WTC11 (cell line): ENCODE results near the gene PCBP3.

Source experiments
- HMGA2 ChIP-seq: fragments of 250-450 bp; sonication (Bioruptor Pico); IDR thresholded peaks from 2 replicates; pipeline ENCODE4 v1.4.0; 2021; ENCODE audit warnings: mild to moderate bottlenecking, moderate library complexity
- JUN ChIP-seq: sonication (generic); formaldehyde crosslinking; IDR thresholded peaks from 2 replicates; pipeline ENCODE4 v1.8.0; 2023; ENCODE audit warnings: mild to moderate bottlenecking, missing genetic modification reagents
- NFE2L1 ChIP-seq: sonication (generic); formaldehyde crosslinking; IDR thresholded peaks from 2 replicates; pipeline ENCODE4 v1.8.1; 2023; ENCODE audit warnings: missing genetic modification reagents
- NFYB ChIP-seq: sonication (generic); formaldehyde crosslinking; conservative IDR thresholded peaks from 2 replicates; pipeline ENCODE4 v1.8.0; 2022; ENCODE audit warnings: low read depth, missing genetic modification reagents
- NR3C1 ChIP-seq: sonication (generic); formaldehyde crosslinking; conservative IDR thresholded peaks from 2 replicates; pipeline ENCODE4 v1.8.1; 2023; ENCODE audit warnings: low read depth, mild to moderate bottlenecking, missing genetic modification reagents
- SMAD4 ChIP-seq: sonication (generic); formaldehyde crosslinking; IDR thresholded peaks from 2 replicates; pipeline ENCODE4 v1.8.0; 2022; ENCODE audit warnings: mild to moderate bottlenecking, missing genetic modification reagents
- SP1 ChIP-seq: sonication (generic); formaldehyde crosslinking; conservative IDR thresholded peaks from 2 replicates; pipeline ENCODE4 v1.8.1; 2022; ENCODE audit warnings: missing genetic modification reagents
- ZNF396 ChIP-seq: fragments of 250-450 bp; sonication (Bioruptor Pico); IDR thresholded peaks from 2 replicates; pipeline ENCODE4 v1.8.0; 2021; ENCODE audit warnings: mild to moderate bottlenecking, moderate library complexity, borderline replicate concordance
- TF ChIP-seq, protein P1 (sequence below): fragments of 200-600 bp; IDR thresholded peaks from 2 replicates; pipeline ENCODE4 v1.8.0; 2022; ENCODE audit warnings: antibody characterized with exemption
- TF ChIP-seq, protein P2 (sequence below): sonication (generic); formaldehyde crosslinking; IDR thresholded peaks from 2 replicates; pipeline ENCODE4 v1.8.1; 2022; ENCODE audit warnings: mild to moderate bottlenecking, moderate library complexity, missing genetic modification reagents
- TF ChIP-seq, protein P3 (sequence below): sonication (generic); formaldehyde crosslinking; IDR thresholded peaks from 2 replicates; pipeline ENCODE4 v1.8.0; 2023; ENCODE audit warnings: missing genetic modification reagents
- TF ChIP-seq, protein P4 (sequence below): sonication (generic); formaldehyde crosslinking; conservative IDR thresholded peaks from 2 replicates; pipeline ENCODE4 v1.8.1; 2022; ENCODE audit warnings: mild to moderate bottlenecking, missing genetic modification reagents
- TF ChIP-seq, protein P5 (sequence below): fragments of 250-450 bp; sonication (Bioruptor Pico); IDR thresholded peaks from 2 replicates; pipeline ENCODE4 v1.8.0; 2021; ENCODE audit warnings: mild to moderate bottlenecking
- TF ChIP-seq, protein P6 (sequence below): sonication (generic); formaldehyde crosslinking; IDR thresholded peaks from 2 replicates; pipeline ENCODE4 v1.8.1; 2022; ENCODE audit warnings: low read depth, mild to moderate bottlenecking, moderate library complexity, missing genetic modification reagents, borderline replicate concordance

DNA sequence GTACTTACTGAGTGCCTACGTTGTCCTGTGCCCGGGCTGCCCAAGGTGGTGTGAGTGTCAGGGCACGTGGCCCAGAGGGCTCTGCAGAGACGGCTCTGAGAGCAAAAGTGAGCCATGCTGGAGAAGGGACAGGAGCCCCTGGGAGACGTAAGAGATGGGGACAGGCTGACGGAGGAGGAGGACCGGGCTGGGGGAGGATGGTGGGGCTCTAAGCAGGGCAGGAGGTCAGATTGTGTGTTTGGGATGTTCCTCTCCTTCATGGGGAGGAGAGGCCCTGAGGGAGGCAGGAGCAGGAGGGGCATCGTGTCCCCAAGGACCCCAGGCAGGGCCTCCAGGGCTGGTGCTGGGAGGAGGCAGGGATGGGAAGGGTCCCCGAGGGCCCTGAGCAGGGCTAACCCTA, 158.9 kb downstream of the PCBP3 start:
- TF ChIP-seq JUN (CRISPR knock-in tag): no peak
- TF ChIP-seq, protein P1, sequence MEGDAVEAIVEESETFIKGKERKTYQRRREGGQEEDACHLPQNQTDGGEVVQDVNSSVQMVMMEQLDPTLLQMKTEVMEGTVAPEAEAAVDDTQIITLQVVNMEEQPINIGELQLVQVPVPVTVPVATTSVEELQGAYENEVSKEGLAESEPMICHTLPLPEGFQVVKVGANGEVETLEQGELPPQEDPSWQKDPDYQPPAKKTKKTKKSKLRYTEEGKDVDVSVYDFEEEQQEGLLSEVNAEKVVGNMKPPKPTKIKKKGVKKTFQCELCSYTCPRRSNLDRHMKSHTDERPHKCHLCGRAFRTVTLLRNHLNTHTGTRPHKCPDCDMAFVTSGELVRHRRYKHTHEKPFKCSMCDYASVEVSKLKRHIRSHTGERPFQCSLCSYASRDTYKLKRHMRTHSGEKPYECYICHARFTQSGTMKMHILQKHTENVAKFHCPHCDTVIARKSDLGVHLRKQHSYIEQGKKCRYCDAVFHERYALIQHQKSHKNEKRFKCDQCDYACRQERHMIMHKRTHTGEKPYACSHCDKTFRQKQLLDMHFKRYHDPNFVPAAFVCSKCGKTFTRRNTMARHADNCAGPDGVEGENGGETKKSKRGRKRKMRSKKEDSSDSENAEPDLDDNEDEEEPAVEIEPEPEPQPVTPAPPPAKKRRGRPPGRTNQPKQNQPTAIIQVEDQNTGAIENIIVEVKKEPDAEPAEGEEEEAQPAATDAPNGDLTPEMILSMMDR: no peak
- TF ChIP-seq, protein P2, sequence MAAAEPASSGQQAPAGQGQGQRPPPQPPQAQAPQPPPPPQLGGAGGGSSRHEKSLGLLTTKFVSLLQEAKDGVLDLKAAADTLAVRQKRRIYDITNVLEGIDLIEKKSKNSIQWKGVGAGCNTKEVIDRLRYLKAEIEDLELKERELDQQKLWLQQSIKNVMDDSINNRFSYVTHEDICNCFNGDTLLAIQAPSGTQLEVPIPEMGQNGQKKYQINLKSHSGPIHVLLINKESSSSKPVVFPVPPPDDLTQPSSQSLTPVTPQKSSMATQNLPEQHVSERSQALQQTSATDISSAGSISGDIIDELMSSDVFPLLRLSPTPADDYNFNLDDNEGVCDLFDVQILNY (CRISPR knock-in tag): no peak
- TF ChIP-seq, protein P3, sequence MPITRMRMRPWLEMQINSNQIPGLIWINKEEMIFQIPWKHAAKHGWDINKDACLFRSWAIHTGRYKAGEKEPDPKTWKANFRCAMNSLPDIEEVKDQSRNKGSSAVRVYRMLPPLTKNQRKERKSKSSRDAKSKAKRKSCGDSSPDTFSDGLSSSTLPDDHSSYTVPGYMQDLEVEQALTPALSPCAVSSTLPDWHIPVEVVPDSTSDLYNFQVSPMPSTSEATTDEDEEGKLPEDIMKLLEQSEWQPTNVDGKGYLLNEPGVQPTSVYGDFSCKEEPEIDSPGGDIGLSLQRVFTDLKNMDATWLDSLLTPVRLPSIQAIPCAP: no peak
- TF ChIP-seq ZNF396 (CRISPR knock-in tag): no peak
- TF ChIP-seq SP1 (CRISPR knock-in tag): no peak
- no peak for TF ChIP-seq HMGA2 (CRISPR knock-in tag)
- no peak for TF ChIP-seq NFYB (CRISPR knock-in tag)
- TF ChIP-seq NR3C1 (CRISPR knock-in tag): no peak
- TF ChIP-seq, protein P4, sequence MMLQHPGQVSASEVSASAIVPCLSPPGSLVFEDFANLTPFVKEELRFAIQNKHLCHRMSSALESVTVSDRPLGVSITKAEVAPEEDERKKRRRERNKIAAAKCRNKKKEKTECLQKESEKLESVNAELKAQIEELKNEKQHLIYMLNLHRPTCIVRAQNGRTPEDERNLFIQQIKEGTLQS (CRISPR knock-in tag): no peak
- TF ChIP-seq, protein P5, sequence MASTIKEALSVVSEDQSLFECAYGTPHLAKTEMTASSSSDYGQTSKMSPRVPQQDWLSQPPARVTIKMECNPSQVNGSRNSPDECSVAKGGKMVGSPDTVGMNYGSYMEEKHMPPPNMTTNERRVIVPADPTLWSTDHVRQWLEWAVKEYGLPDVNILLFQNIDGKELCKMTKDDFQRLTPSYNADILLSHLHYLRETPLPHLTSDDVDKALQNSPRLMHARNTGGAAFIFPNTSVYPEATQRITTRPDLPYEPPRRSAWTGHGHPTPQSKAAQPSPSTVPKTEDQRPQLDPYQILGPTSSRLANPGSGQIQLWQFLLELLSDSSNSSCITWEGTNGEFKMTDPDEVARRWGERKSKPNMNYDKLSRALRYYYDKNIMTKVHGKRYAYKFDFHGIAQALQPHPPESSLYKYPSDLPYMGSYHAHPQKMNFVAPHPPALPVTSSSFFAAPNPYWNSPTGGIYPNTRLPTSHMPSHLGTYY (CRISPR knock-in tag): no peak
- TF ChIP-seq, protein P6, sequence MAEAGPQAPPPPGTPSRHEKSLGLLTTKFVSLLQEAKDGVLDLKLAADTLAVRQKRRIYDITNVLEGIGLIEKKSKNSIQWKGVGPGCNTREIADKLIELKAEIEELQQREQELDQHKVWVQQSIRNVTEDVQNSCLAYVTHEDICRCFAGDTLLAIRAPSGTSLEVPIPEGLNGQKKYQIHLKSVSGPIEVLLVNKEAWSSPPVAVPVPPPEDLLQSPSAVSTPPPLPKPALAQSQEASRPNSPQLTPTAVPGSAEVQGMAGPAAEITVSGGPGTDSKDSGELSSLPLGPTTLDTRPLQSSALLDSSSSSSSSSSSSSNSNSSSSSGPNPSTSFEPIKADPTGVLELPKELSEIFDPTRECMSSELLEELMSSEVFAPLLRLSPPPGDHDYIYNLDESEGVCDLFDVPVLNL (CRISPR knock-in tag): no peak
- no peak for TF ChIP-seq NFE2L1 (CRISPR knock-in tag)
- no peak for TF ChIP-seq SMAD4 (CRISPR knock-in tag)
